GM12891 (cell line): ENCODE measurements around the gene DNAI1.

ENCODE experiments used
- POLR2A ChIP-seq: IDR thresholded peaks from 2 replicates; pipeline ENCODE4 v1.6.1; 2011; ENCODE audit warnings: low read depth, low read length, control low read depth
- POLR2AphosphoS5 ChIP-seq: IDR thresholded peaks from 2 replicates; pipeline ENCODE4 v1.6.1; 2011; ENCODE audit warnings: low read depth, low read length, control low read depth

- TF ChIP-seq POLR2A (no peak), POLR2AphosphoS5 (no peak)
Measured at GRCh38 chr9:34465468-34465867, 6.9 kb downstream of the DNAI1 start.
